ENCODE measurements around the gene PTPRT.

Gene PTPRT

DNA sequence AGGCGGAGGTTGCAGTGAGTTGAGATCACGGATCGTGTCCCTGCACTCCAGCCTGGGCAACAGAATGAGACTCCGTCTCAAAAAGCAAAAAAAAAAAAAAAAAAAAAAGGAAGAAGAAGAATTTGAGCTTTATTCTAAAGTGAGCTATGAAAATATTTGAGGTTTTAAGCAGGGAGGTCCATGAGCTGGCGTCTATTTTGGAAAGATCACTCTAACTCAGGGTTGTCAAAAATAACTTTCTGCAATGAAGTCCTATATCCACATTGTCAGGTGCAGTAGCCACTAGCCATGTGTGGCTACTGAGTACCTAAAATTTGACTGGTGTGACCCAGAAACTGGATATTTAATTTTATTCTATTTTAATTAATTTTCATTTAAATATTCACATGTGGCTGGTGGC is 217.1 kb downstream of the PTPRT start:
- Histone ChIP-seq H3K9ac (ENCODE audit: low read length) (no peak overlapping the region), H3K9me3 (ENCODE audit: insufficient read depth, low read length) (no peaks in the 10 kb centered on the region), H3K9me2 (replicated peaks; ENCODE audit: insufficient read depth, low read length) (no peaks in the 10 kb centered on the region), H3F3A (ENCODE audit: insufficient read depth) (no peaks in the 10 kb centered on the region), H3K4me2 (ENCODE audit: low read depth, low read length, poor library complexity, severe bottlenecking) (no peak overlapping the region), H4K20me1 (ENCODE audit: low read depth, low read length) (no peaks in the 10 kb centered on the region), H3K27ac (ENCODE audit: low read depth, low read length) (no peak overlapping the region), H3K27me3 (ENCODE audit: low read length) (no peaks in the 10 kb centered on the region), H3K36me3 (ENCODE audit: low read length) (no peaks in the 10 kb centered on the region), H3K79me2 (ENCODE audit: insufficient read depth, low read length) (no peaks in the 10 kb centered on the region), H2AFZ (ENCODE audit: low read depth, low read length, severe bottlenecking) (no peak overlapping the region), H3K4me3 (ENCODE audit: insufficient read depth, low read length, poor library complexity, severe bottlenecking) (no peak overlapping the region)
- TF ChIP-seq, protein P1, sequence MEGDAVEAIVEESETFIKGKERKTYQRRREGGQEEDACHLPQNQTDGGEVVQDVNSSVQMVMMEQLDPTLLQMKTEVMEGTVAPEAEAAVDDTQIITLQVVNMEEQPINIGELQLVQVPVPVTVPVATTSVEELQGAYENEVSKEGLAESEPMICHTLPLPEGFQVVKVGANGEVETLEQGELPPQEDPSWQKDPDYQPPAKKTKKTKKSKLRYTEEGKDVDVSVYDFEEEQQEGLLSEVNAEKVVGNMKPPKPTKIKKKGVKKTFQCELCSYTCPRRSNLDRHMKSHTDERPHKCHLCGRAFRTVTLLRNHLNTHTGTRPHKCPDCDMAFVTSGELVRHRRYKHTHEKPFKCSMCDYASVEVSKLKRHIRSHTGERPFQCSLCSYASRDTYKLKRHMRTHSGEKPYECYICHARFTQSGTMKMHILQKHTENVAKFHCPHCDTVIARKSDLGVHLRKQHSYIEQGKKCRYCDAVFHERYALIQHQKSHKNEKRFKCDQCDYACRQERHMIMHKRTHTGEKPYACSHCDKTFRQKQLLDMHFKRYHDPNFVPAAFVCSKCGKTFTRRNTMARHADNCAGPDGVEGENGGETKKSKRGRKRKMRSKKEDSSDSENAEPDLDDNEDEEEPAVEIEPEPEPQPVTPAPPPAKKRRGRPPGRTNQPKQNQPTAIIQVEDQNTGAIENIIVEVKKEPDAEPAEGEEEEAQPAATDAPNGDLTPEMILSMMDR (IDR thresholded peaks at IDR 0.05; ENCODE audit: insufficient read depth, low read length, poor library complexity, severe bottlenecking): no peak
- no peak for TF ChIP-seq EZH2phosphoT487 (conservative IDR thresholded peaks at IDR 0.05; ENCODE audit: low read length)

DNA sequence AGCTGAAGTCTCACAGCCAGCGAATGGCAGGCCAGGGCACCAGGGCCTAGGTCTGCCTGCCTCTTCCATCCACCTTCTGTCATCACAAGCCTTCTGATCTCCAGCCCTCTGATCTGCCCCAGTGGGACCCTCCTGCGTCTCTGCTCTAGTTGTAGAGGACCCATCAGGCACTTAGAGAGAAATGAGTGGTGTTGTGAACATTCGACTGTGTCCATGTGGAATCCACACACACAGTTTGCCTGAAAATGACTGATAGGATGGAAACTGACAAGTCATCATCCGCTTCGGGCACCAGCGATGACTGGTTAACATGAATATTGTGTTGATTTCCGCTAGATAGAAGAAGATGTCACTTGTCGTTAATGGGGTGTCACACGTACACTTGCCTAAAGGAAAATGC is 221.0 kb downstream of the PTPRT start:
- Histone ChIP-seq H3F3A (ENCODE audit: insufficient read depth) (no peaks in the 10 kb centered on the region), H3K4me2 (ENCODE audit: low read depth, low read length, poor library complexity, severe bottlenecking) (no peak overlapping the region), H3K9ac (ENCODE audit: low read length) (no peak overlapping the region), H3K36me3 (ENCODE audit: low read length) (no peaks in the 10 kb centered on the region), H3K4me3 (ENCODE audit: insufficient read depth, low read length, poor library complexity, severe bottlenecking) (no peak overlapping the region), H2AFZ (ENCODE audit: low read depth, low read length, severe bottlenecking) (no peak overlapping the region), H3K79me2 (ENCODE audit: insufficient read depth, low read length) (no peaks in the 10 kb centered on the region), H3K9me2 (replicated peaks; ENCODE audit: insufficient read depth, low read length) (no peaks in the 10 kb centered on the region), H3K9me3 (ENCODE audit: insufficient read depth, low read length) (no peaks in the 10 kb centered on the region), H3K27me3 (ENCODE audit: low read length) (no peaks in the 10 kb centered on the region), H3K27ac (ENCODE audit: low read depth, low read length) (no peak overlapping the region), H4K20me1 (ENCODE audit: low read depth, low read length) (no peaks in the 10 kb centered on the region)
- TF ChIP-seq, protein P1 (IDR thresholded peaks at IDR 0.05; ENCODE audit: insufficient read depth, low read length, poor library complexity, severe bottlenecking): no peak
- TF ChIP-seq EZH2phosphoT487 (conservative IDR thresholded peaks at IDR 0.05; ENCODE audit: low read length): no peak

DNA sequence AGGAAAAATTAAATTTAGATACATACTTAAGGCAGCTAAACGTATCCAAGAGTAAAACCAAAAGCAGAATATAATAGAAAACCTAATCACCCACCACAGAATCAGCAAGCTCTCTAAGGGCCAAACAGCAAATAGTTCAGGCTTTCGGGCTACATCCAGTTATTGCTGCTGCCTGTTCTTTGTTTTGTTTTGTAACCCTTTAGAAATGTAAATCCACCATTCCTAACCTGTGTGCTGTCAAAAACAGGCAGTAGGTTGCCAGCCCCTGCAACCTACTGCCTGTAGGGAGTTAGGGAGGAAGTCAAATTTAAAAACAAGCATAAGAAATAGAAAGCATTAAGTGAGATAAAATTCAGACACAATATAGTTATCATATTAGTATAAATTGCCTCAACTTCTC is 225.9 kb downstream of the PTPRT start:
- Histone ChIP-seq H3K27ac (ENCODE audit: low read depth, low read length) (no peak overlapping the region), H3K4me2 (ENCODE audit: low read depth, low read length, poor library complexity, severe bottlenecking) (no peak overlapping the region), H3K9ac (ENCODE audit: low read length) (no peak overlapping the region), H3K9me3 (ENCODE audit: insufficient read depth, low read length) (no peaks in the 10 kb centered on the region), H2AFZ (ENCODE audit: low read depth, low read length, severe bottlenecking) (no peak overlapping the region), H3K36me3 (ENCODE audit: low read length) (no peaks in the 10 kb centered on the region), H3K27me3 (ENCODE audit: low read length) (no peaks in the 10 kb centered on the region), H3K9me2 (replicated peaks; ENCODE audit: insufficient read depth, low read length) (no peaks in the 10 kb centered on the region), H4K20me1 (ENCODE audit: low read depth, low read length) (no peaks in the 10 kb centered on the region), H3K4me3 (ENCODE audit: insufficient read depth, low read length, poor library complexity, severe bottlenecking) (no peak overlapping the region), H3F3A (ENCODE audit: insufficient read depth) (no peaks in the 10 kb centered on the region), H3K79me2 (ENCODE audit: insufficient read depth, low read length) (no peaks in the 10 kb centered on the region)
- TF ChIP-seq EZH2phosphoT487 (conservative IDR thresholded peaks at IDR 0.05; ENCODE audit: low read length): no peak
- TF ChIP-seq, protein P1 (IDR thresholded peaks at IDR 0.05; ENCODE audit: insufficient read depth, low read length, poor library complexity, severe bottlenecking): no peak

Measured in SU-DHL-6 (cell line).